CD8-positive, alpha-beta memory T cell (primary cell): ENCODE data around the gene VAV1. TPM values are rescaled to one million over a fixed set of nuclear protein-coding genes. Genes with fewer than 3 reads are reported as not detected.
"Not testable (repeated sequence)": the region's sequence is repeated elsewhere in the genome, so short reads cannot be mapped to it uniquely, and the experiment has no call there.

Experiments
- CTCF ChIA-PET: fragments of 350-600 bp; sonication (Branson Sonifier 250); formaldehyde crosslinking; loops from one replicate; lab custom pipeline; 2021; ENCODE audit warnings: antibody characterized with exemption; lab: Charles Lee
- POLR2A ChIA-PET: fragments of 350-600 bp; sonication (Branson Sonifier 250); formaldehyde crosslinking; loops from one replicate; lab custom pipeline; 2021; ENCODE audit warnings: antibody characterized with exemption; lab: Charles Lee
- DNase-seq, 5 donors: peaks; one replicate each; pipeline versions ENCODE4 v3.0.0 to v3.0.0-alpha.2; 2020 to 2022; ENCODE audit warnings: mixed read lengths in 1 of 5
- H3K27ac ChIP-seq: one replicate; pipeline ENCODE4 v1.7.0; 2013; ENCODE audit warnings: low read depth, mild to moderate bottlenecking, low read length, moderate library complexity
- H3K27me3 ChIP-seq: 2 replicates; pipeline ENCODE4 v1.7.0; 2013; ENCODE audit warnings: low read length, mild to moderate bottlenecking; ENCODE audit not compliant: insufficient read depth, poor library complexity, severe bottlenecking
- H3K36me3 ChIP-seq: 2 replicates; pipeline ENCODE4 v1.7.0; 2013; ENCODE audit warnings: mild to moderate bottlenecking, low read length, moderate library complexity; ENCODE audit not compliant: insufficient read depth
- H3K4me1 ChIP-seq: 2 replicates; pipeline ENCODE4 v1.7.0; 2013; ENCODE audit warnings: mild to moderate bottlenecking, low read length, moderate library complexity; ENCODE audit not compliant: insufficient read depth
- H3K4me3 ChIP-seq: 2 replicates; pipeline ENCODE4 v1.7.0; 2013; ENCODE audit warnings: mild to moderate bottlenecking, low read length
- H3K9me3 ChIP-seq: 2 replicates; pipeline ENCODE4 v1.7.0; 2013; ENCODE audit warnings: mild to moderate bottlenecking, low read length
- H3K27ac Mint-ChIP-seq, 8 donors: one replicate each; pipeline ENCODE4 v1.8.0; 2020 to 2021; ENCODE audit warnings: mixed read lengths in 8 of 8, mild to moderate bottlenecking in 6 of 8, inconsistent platforms in 3 of 8, moderate library complexity in 3 of 8
- H3K27me3 Mint-ChIP-seq, 2 donors: one replicate each; pipeline ENCODE4 v1.8.0; 2020 to 2021; ENCODE audit warnings: mixed read lengths in 2 of 2, mild to moderate bottlenecking in 1 of 2, moderate library complexity in 1 of 2
- H3K36me3 Mint-ChIP-seq, 3 donors: one replicate each; pipeline ENCODE4 v1.8.0; 2020 to 2021; ENCODE audit warnings: mixed read lengths in 3 of 3, inconsistent platforms in 1 of 3, mild to moderate bottlenecking in 1 of 3
- H3K4me1 Mint-ChIP-seq, 3 donors: one replicate each; pipeline ENCODE4 v1.8.0; 2020 to 2021; ENCODE audit warnings: mixed read lengths in 3 of 3, inconsistent platforms in 1 of 3, mild to moderate bottlenecking in 1 of 3
- H3K4me3 Mint-ChIP-seq, 7 donors: one replicate each; pipeline ENCODE4 v1.8.0; 2020 to 2021; ENCODE audit warnings: mixed read lengths in 7 of 7, mild to moderate bottlenecking in 6 of 7, moderate library complexity in 4 of 7, inconsistent platforms in 2 of 7
- H3K9me3 Mint-ChIP-seq, 5 donors: one replicate each; pipeline ENCODE4 v1.8.0; 2020 to 2022; ENCODE audit warnings: mixed read lengths in 5 of 5, mild to moderate bottlenecking in 3 of 5, moderate library complexity in 2 of 5, inconsistent platforms in 1 of 5
- polyA plus RNA-seq: library from polyadenylated mRNA; unstranded; fragments of 300-500 nt; fragmentation: Illumina TruSeq; gene quantifications from one replicate; pipeline ENCODE4 v1.2.3, GENCODE V29; 2021
- total RNA-seq, 2 experiments: library from RNA; stranded (reverse); gene quantifications; one replicate each; pipeline ENCODE4 v1.2.3, GENCODE V29; 2021

Gene VAV1
- total and polyA plus RNA-seq, 3 experiments from 2014 or later: 28.4 to 52.9 (median 51.9) TPM

GRCh38 chr19:6828306-6828697 is 55.8 kb downstream of the VAV1 start:
- POLR2A ChIA-PET: no interaction called here
- Histone ChIP-seq H3K27me3 (no peaks in the 10 kb centered on the region), H3K4me1 (no peaks in the 10 kb centered on the region), H3K36me3 (peaks cover 64% of the 10 kb centered on the region), H3K4me3 (no peak overlapping the region), H3K9me3 (no peaks in the 10 kb centered on the region), H3K27ac (no peak overlapping the region)
- H3K9me3 Mint-ChIP-seq: no peaks in the 10 kb centered on the region
- CTCF ChIA-PET: interaction anchor here (1.2 kb wide), 1 partner anchor 15 kb away, joined by 3 read pairs; no protein-coding TSS in a partner anchor
- H3K27me3 Mint-ChIP-seq: no peaks in the 10 kb centered on the region
- no peak overlapping the region for H3K4me3 Mint-ChIP-seq
- no peak for DNase-seq
- peak overlapping the region in 3 of 8 donors; percentile 72 to 97 (median 81) for H3K27ac Mint-ChIP-seq
- H3K36me3 Mint-ChIP-seq: peaks cover 10 to 91% (median 31%) of the 10 kb centered on the region in 3 donors
- peaks cover 4 to 8% (median 5%) of the 10 kb centered on the region in 3 donors for H3K4me1 Mint-ChIP-seq

DNA sequence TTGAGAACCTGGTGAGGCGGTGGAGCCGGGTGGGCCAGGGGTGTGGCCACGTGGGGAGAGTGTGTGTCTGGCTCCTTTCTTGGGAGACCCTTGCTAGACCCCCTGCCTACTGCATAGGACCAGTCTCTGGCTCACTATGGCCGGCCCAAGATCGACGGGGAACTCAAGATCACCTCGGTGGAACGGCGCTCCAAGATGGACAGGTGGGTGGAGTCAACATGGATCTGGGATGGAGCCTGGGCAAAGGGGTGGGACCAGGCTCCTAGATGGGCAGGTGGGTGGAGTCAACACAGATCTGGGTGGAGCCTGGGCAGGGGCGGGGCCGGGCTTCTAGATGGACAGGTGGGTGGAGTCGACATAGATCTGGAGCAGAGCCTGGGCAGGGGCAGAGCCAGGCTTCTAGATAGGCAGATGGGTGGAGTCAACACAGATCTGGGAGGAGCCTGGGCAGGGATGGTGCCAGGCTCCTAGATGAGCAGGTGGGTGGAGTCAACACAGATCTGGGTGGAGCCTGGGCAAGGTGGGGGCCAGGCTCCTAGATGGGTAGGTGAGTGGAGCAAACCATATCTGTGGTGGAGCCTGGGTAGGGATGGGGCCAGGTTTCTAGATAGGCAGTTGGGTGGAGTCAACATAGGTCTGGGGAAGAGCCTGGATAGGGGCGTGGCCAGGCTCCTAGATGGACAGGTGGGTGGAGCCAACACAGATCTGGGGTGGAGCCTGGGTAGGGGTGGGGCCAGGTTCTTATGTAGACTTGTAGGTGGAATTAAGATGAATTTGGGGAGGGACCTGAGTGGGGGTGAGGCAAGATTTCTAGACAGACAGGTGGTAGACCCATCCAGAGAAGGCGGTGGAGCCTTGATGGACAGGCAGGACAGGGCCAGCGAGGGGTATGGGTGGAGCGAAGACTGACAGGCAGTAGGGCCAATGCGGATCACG is 56.5 kb downstream of the VAV1 start:
- H3K36me3 Mint-ChIP-seq: peaks cover 15 to 93% (median 33%) of the 10 kb centered on the region in 3 donors
- DNase-seq: peak in 2 of 5 donors; percentile 12 to 18
- ChIA-PET CTCF (no interaction called here), POLR2A (no interaction called here)
- H3K27ac ChIP-seq: no peak overlapping the region
- peaks cover 4 to 8% (median 5%) of the 10 kb centered on the region in 3 donors for H3K4me1 Mint-ChIP-seq
- H3K9me3 Mint-ChIP-seq: no peaks in the 10 kb centered on the region
- no peaks in the 10 kb centered on the region for H3K27me3 Mint-ChIP-seq
- no peaks in the 10 kb centered on the region for H3K27me3 ChIP-seq
- no peak overlapping the region for H3K4me3 ChIP-seq
- H3K4me1 ChIP-seq: no peaks in the 10 kb centered on the region
- no peaks in the 10 kb centered on the region for H3K9me3 ChIP-seq
- peaks cover 71% of the 10 kb centered on the region for H3K36me3 ChIP-seq
- H3K27ac Mint-ChIP-seq: peak overlapping the region; percentile 1 to 97 (median 78)
- peak overlapping the region in 1 of 7 donors; percentile 29 for H3K4me3 Mint-ChIP-seq

- H3K27me3 ChIP-seq, H3K9me3 ChIP-seq, H3K27ac ChIP-seq, H3K4me1 ChIP-seq, H3K4me3 Mint-ChIP-seq, H3K27me3 Mint-ChIP-seq, POLR2A ChIA-PET, CTCF ChIA-PET, DNase-seq, H3K4me3 ChIP-seq, H3K9me3 Mint-ChIP-seq, H3K4me1 Mint-ChIP-seq: not testable (repeated sequence)
- peaks cover 64% of the 10 kb centered on the region for H3K36me3 ChIP-seq
- H3K36me3 Mint-ChIP-seq: peaks cover 8 to 88% (median 29%) of the 10 kb centered on the region in 3 donors
- peak overlapping the region in 4 of 8 donors; percentile 2 to 84 (median 60) for H3K27ac Mint-ChIP-seq
These were observed 57.3 kb downstream of the VAV1 start for GRCh38 chr19:6829829-6830228.

DNA sequence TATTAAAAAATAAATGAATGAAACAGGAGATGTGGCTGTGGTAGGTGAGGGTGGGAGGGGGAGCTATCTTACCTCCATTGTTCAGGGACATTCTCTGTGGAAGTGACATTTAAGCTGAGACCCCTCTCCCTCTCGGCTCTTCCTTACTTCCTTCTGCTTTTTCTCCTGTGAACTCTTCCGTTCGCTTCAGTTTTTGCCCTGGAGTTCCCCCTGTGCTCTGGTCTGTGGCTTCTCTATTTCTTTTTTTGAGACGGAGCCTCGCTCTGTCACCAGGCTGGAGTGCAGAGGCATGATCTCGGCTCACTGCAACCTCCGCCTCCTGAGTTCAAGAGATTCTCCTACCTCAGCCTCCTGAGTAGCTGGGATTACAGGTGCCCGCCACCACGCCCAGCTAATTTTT is 58.6 kb downstream of the VAV1 start:
- H3K27ac ChIP-seq, DNase-seq, H3K9me3 Mint-ChIP-seq, H3K4me1 ChIP-seq, H3K4me3 Mint-ChIP-seq, POLR2A ChIA-PET, H3K27me3 ChIP-seq, H3K27me3 Mint-ChIP-seq, H3K4me1 Mint-ChIP-seq, H3K9me3 ChIP-seq, CTCF ChIA-PET, H3K4me3 ChIP-seq: not testable (repeated sequence)
- peaks cover 60% of the 10 kb centered on the region for H3K36me3 ChIP-seq
- Mint-ChIP-seq H3K27ac (peak overlapping the region in 5 of 8 donors; percentile 12 to 66 (median 15)), H3K36me3 (peaks cover 5 to 85% (median 32%) of the 10 kb centered on the region in 3 donors)

DNA sequence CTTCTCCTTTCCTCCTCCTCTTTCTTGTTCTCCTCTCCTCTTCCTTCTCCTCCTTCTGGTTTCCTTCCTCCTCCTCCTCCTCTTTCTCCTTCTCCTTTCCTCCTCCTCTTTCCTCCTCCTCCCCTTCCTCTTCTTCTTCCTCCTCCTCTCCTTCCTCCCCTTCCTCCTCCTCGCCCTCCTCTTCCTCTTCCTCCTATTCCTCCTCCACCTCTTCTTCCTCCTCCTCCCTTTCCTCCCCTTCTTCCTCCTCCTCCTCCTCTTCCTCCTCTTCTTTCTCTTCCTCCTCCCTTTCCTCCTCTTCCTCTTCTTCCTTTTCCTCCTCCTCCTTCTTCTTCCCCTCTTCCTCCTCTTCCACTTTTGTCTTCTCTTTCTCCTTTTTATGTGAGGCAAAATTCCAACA is 59.9 kb downstream of the VAV1 start:
- no peak for DNase-seq
- H3K27ac Mint-ChIP-seq: peak overlapping the region in 3 of 8 donors; percentile 21 to 95 (median 36)
- ChIA-PET POLR2A (interaction anchor here (0.5 kb wide), 1 partner anchor 180 kb away, joined by 3 read pairs; no protein-coding TSS in a partner anchor), CTCF (no interaction called here)
- H3K27me3 Mint-ChIP-seq: no peaks in the 10 kb centered on the region
- Histone ChIP-seq H3K36me3 (peaks cover 65% of the 10 kb centered on the region), H3K9me3 (no peaks in the 10 kb centered on the region), H3K27me3 (no peaks in the 10 kb centered on the region), H3K27ac (no peak overlapping the region), H3K4me1 (peaks cover 4% of the 10 kb centered on the region), H3K4me3 (no peak overlapping the region)
- H3K9me3 Mint-ChIP-seq: no peaks in the 10 kb centered on the region
- H3K4me3 Mint-ChIP-seq: no peak overlapping the region
- H3K4me1 Mint-ChIP-seq: peaks cover 7 to 9% (median 8%) of the 10 kb centered on the region in 3 donors
- peaks cover 5 to 86% (median 41%) of the 10 kb centered on the region in 3 donors for H3K36me3 Mint-ChIP-seq

GRCh38 chr19:6833166-6833790 is 60.8 kb downstream of the VAV1 start:
- no peaks in the 10 kb centered on the region for H3K27me3 Mint-ChIP-seq
- Histone ChIP-seq H3K27me3 (no peaks in the 10 kb centered on the region), H3K4me1 (peaks cover 4% of the 10 kb centered on the region), H3K4me3 (no peak overlapping the region), H3K27ac (no peak overlapping the region), H3K36me3 (peaks cover 56% of the 10 kb centered on the region), H3K9me3 (no peaks in the 10 kb centered on the region)
- peaks cover 5 to 85% (median 44%) of the 10 kb centered on the region in 3 donors for H3K36me3 Mint-ChIP-seq
- H3K4me1 Mint-ChIP-seq: peaks cover 7 to 18% (median 8%) of the 10 kb centered on the region in 3 donors
- POLR2A ChIA-PET: interaction anchor here (0.5 to 0.6 kb wide), 3 partner anchors 9 to 654 kb away, joined by 3 to 7 read pairs (median 4); no protein-coding TSS in a partner anchor
- H3K27ac Mint-ChIP-seq: peak overlapping the region in 3 of 8 donors; percentile 42 to 65 (median 47)
- CTCF ChIA-PET: interaction anchor here (0.9 kb wide), 1 partner anchor 30 kb away, joined by 3 read pairs; no protein-coding TSS in a partner anchor
- no peak overlapping the region for H3K4me3 Mint-ChIP-seq
- no peak for DNase-seq
- H3K9me3 Mint-ChIP-seq: no peaks in the 10 kb centered on the region

DNA sequence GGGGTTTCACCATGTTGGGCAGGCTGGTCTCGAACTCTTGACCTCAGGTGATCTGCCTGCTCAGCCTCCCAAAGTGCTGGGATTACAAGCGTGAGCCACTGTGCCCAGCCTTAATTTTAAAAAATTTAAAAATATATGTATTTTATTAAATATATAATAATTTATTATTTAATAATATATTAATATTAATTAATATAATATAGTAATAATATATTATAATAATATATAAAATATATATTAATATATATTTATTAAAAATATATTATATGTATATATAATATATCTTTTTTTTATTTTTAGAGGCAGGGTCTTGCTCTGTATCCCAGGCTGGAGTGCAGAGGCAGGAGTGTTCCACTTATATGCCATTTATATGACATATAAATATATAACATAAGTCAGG is 61.9 kb downstream of the VAV1 start:
- ChIA-PET CTCF (interaction anchor here (0.9 kb wide), 1 partner anchor 29 kb away, joined by 3 read pairs; no protein-coding TSS in a partner anchor), POLR2A (no interaction called here)
- no peak for DNase-seq
- Mint-ChIP-seq H3K27ac (no peak overlapping the region), H3K9me3 (no peaks in the 10 kb centered on the region), H3K27me3 (no peaks in the 10 kb centered on the region), H3K4me3 (no peak overlapping the region), H3K4me1 (peaks cover 4 to 14% (median 5%) of the 10 kb centered on the region in 3 donors), H3K36me3 (peaks cover 5 to 82% (median 40%) of the 10 kb centered on the region in 3 donors)
- no peaks in the 10 kb centered on the region for H3K9me3 ChIP-seq
- H3K4me3 ChIP-seq: no peak overlapping the region
- H3K36me3 ChIP-seq: peaks cover 45% of the 10 kb centered on the region
- H3K4me1 ChIP-seq: peaks cover 4% of the 10 kb centered on the region
- no peaks in the 10 kb centered on the region for H3K27me3 ChIP-seq
- H3K27ac ChIP-seq: no peak overlapping the region
